GM12891 (cell line): ENCODE results near the gene PRKAG1.

Source experiments
- POLR2A ChIP-seq: IDR thresholded peaks from 2 replicates; pipeline ENCODE4 v1.6.1; 2011; ENCODE audit warnings: low read depth, low read length, control low read depth
- POLR2AphosphoS5 ChIP-seq: IDR thresholded peaks from 2 replicates; pipeline ENCODE4 v1.6.1; 2011; ENCODE audit warnings: low read depth, low read length, control low read depth
- POU2F2 ChIP-seq: IDR thresholded peaks from 2 replicates; pipeline ENCODE4 v1.6.1; 2011; ENCODE audit warnings: low read depth, mild to moderate bottlenecking, control low read depth, low read length, moderate library complexity

- TF ChIP-seq POLR2AphosphoS5 = no peak
- no peak for TF ChIP-seq POLR2A
- no peak for TF ChIP-seq POU2F2
Measured at GRCh38 chr12:48991247-48992050, 27.1 kb downstream of the PRKAG1 start.
